Fibroblast of skin of right biceps (primary cell): Measurements from ENCODE around the gene DNAAF9.

Experiments used
- DNase-seq: peaks from one replicate; pipeline ENCODE4 v3.0.0-alpha.2; 2013

The DNAAF9 gene

GRCh38 chr20:3409417-3409816 is 1.9 kb upstream of the DNAAF9 start:
- DNase-seq: no peak

- peak; percentile 78 for DNase-seq
Measured at GRCh38 chr20:3407771-3408637, 535 bp upstream of the DNAAF9 start.

- peak; percentile 12 for DNase-seq
Measured at GRCh38 chr20:3406481-3407039, 909 bp downstream of the DNAAF9 start.

DNA sequence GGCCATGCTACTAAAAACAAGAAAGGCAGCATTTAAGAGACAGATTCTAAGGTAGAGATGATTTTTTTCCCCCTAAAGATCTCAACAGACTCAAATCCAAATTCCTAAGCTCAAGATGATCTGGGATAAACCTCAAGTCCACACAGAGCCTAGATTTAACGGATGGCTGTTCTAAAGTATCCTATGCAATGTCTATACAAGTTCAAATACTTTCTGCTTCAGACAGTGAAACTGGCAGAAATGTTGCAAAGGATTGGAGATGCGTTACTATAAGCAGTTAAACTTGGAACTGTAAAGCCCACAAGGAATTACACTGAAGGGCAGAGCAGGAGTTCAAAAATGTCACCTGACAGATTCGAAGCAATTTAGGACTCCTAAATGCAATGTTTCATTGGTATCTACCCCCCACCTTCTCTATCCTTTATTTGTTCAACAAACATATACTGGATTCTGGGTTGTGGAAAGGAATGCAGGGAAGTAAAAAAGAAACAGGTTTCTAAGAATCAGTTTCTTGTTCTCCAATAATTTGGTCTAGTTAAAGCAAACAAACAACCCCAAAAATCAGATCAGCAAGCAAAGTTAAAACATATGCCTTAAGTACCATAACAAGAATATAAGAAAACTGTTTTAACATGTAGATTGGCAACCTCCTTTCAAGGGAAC is 1.6 kb downstream of the DNAAF9 start:
- DNase-seq: no peak

DNA sequence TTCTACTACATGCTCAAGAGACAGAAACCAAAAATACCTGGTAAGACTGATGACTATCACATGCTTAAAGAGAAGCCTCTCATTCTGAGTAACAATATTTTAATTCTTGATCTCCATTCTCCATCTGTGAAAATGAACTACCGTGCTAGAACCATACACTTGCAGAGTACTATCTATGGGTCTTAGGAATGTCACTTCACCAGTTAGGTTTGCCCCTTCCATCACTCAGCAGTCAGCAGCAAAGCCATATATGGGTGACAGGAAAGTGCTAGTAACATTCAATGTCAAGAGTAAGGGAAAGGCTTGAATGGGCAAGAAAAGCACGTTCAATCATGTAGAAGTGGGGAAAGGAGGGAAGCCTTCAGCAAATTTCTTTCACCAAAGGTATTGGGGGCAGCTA is 2.3 kb downstream of the DNAAF9 start:
- DNase-seq: no peak

DNA sequence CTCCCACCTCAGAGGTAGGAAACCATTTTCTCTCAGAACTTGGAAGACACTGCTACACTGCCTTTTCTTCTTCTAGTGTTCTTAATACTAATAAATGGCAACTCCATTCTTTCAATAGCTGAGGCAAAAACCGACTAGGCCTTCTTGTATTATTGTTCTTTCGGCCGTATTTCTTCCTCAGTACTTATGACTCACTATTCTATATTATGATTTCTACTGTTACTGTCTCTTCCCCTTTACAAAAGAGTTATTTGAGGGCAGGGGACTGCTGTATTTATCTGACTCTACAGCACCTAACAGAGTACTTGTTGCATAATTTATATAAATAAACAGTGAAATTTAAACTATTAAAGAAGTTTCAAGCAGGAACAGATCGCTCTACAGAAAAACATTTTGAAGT is 3.1 kb downstream of the DNAAF9 start:
- DNase-seq: no peak

DNA sequence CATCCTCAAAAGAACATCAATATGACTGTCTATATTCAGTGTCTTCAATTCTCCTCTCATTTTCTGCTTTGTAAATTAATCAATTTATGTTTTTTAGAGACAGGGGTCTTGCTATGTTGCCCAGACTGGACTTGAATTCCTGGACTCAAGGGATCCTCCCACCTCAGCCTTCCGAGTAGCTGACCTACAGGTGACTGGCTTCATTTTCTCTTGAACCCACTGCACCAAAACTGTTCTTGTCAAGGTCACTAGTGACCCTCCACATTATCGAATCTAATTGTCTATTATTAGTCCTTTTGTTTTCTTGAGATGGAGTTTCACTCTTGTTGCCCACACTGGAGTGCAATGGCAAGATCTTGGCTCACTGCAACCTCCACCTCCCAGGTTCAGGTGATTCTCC is 3.7 kb downstream of the DNAAF9 start:
- no peak for DNase-seq

DNA sequence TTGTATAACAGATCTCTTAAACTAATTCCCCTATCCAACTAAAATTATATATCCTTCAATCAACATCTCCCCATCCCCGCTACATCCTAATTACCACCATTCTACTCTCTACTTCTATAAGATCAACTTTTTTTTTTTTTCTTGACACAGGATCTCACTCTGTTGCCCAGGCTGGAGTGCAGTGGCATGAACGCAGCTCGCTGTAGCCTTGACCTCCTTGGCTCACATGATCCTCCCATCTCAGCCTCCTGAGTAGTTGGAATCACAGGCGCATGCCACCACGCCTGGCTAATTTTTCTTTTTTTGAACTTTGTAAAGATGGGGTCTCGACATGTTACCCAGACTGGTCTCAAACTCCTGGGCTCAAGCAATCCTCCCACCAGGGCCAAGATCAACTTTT is 5.0 kb downstream of the DNAAF9 start:
- no peak for DNase-seq

DNA sequence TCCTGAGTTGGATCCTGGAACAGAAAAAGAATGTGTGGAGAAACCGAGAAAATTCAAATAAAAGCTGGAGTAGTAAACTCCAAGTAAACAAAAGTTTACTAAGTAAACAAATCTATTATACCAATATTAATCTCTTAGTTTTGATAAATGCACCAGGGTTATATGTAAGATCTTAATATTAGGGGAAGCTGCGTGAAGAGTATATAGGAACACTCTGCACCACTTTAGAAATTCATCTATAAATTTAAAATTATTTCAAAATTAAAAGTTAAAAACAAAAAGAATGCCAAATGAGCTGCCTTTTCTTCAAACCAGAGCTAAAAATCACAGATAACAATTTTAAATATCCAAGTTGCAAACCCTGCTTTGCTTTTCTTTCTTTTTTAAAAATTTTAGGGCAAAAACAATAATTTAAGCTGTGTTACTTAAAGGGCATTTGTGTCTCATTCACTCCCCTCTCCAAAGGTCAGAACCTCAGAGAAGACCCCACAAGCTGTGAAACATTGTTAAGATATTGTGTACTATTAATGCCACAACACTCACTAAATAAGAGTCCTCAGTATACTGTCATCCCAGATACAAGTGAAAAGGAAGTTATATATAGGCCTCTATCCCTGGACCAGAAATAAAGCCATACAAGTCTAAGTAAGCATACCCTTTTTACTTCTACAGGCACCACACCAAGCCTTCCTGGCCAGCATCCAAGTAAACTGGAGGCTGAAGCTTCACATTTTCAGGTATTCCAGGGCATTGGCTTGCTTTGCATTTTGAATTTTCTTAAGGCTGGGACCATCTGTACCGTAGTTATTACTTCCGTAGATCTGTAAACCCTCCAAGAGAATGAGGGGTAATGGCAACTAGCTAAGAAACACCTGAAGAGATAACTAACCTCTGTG is 7.0 kb downstream of the DNAAF9 start:
- DNase-seq: no peak

GRCh38 chr20:3398681-3399252 is 8.7 kb downstream of the DNAAF9 start:
- DNase-seq: peak; percentile 41

DNA sequence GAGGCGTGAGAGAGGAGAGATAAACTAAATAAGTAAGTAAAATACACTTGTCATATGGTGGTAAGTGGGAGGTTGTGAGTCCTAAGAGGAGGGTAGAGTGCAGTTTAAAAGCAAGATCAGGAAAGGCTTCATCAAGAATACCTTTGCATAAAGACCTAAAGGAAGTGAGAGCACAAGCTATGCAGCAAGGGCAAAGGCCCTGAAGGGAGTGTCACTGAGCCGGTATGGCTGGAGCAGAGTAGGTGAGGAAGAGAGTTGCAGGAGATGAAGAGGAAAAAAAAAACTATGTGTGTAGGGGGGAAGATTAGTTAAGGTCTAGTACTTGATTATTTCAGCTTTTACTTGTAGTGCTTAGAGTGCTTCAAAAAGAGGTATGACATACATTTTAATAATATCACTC is 11.0 kb downstream of the DNAAF9 start:
- DNase-seq: no peak

DNA sequence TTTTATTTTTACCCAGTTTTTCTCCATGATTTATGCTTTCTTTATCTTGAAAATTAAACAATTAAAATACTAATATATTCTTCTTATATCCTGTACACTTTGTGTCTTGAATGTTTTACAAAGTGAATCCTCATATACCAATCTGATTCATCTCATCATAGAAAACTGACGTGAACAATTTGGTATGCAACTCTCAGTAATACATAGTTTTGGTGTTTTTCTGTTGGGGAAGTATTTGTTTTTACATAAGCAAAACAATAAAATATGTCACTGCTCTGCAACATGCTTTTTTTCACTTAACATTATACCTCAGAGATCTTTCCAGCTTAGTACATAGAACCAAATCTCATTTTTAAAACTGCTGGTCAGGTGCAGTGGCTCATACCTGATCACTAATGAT is 14.7 kb downstream of the DNAAF9 start:
- no peak for DNase-seq

- DNase-seq: no peak
Measured at GRCh38 chr20:3390759-3391425, 16.6 kb downstream of the DNAAF9 start.

DNA sequence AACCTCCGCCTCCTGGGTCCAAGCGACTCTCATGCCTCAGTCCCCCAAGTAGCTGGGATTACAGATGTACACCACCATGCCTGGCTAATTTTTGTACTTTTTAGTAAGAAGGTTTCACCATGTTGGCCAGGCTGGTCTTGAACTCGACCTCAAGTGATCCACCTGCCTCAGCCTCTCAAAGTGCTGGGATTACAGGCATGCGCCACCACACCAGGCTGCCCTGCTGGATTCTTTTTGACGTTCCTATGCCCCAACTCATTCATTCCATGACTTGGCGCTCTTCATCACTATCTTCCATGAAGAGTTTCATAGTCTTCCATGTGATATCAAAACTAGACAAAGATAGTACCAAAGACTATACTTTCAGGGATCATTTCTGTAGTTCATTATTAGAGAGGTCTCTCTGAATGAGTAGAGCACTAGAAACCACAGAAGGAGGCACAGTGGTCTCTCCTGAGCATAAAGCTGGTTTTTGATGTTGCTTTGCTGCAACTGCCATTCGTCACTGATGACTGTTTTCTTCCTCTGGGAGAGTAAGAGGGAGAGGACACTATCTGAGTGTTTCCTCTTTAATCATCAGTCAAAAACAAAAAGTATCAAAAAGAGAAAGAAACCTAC is 23.5 kb downstream of the DNAAF9 start:
- DNase-seq: no peak

DNA sequence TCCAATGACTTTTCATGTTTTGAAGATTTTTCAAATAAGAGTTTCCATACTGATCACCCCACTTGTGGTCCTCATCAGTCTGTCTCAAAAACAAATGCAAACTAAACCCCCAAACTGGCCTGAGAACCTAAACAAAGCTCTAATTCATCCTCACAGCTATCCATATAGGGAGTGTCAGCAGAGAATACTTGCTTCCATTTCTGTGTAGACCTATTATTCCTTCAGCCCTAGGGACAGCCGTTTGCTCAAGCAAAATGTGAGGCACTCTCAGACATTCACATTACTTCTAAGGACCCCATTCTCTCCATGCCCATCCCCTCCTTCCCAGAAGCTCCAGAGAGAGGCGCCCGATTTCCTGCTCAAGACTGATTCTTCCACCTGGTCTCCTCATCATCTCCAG is 24.6 kb downstream of the DNAAF9 start:
- no peak for DNase-seq

DNA sequence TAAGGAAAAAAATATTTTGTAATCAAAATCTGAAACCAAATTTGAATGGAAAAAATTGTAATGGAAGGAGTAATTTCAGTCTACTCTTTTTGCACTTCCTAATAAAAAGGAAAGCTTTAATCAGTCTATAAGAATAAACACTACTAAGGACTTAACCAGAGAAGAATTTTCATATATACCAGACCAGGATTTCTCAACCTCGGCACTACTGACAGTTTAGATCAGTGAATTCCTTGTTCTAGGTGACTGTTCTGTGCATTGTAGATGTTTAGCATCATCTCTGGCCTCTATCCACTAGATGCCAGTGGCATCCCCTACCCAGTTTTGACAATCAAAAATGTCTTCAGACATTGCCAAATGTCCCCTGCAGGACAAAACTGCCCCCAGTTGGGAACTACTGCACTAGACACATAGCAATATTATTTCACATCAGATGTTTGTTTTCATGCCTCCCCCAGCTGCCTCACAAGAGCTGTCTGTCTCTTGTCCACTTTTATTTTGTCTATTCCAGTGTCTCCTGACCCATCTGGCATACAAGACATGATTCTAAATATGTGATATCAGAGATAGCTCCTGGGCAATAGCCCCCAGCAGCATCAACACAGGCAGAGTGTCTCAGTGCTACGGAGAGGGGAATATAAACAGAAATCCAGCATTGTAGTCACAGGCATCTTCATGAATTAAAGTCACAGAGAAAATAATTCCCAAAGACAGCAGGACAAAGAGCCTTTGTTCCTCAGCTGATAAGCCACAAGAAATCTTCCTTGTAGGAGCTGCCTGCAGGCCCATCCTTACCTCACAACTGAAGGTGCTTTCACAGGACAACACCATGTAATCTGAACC is 27.0 kb downstream of the DNAAF9 start:
- no peak for DNase-seq

GRCh38 chr20:3378138-3378537 is 29.3 kb downstream of the DNAAF9 start:
- DNase-seq: no peak

- no peak for DNase-seq
Measured at GRCh38 chr20:3377644-3378043, 29.8 kb downstream of the DNAAF9 start.

DNA sequence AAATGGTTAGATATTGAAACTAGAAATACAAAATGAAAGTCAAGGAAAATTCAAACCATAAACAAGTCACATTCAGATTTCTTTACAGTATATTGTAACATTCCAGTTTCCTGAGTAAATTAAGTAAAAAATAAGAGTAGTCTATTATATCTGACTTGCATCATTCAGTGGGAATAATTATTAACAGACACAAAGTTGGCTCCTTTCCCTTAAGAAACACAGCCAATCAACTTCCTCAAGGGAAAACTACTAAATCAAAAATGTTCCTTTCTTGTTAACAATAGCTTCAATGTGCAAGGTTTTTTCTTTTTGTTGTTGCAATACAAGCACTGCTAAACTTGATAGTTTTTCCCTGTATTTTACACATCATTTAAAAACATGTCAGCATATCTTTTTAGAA is 33.2 kb downstream of the DNAAF9 start:
- DNase-seq: peak; percentile 57

GRCh38 chr20:3371754-3372153 is 35.7 kb downstream of the DNAAF9 start:
- DNase-seq: no peak

DNA sequence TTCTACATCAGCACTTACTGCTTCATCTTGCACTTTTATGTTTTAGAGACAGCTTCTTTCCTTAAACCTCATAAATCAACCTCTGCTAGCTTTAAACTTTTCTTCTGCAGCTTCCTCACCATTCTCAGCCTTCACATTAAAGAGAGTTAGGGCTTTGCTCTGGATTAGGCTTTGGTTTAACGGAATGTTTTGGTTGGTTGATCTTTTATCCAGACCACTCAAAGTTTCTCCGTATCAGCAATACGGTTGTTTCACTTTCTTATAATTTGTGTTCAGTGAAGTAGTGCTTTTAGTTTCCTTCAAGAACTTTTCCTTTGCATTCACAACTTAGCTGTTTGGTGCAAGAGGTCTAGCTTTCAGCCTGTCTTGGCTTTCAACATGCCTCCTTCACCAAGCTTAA is 40.4 kb downstream of the DNAAF9 start:
- no peak for DNase-seq
